RWPE1 (cell line): ENCODE measurements around the gene C5orf15.
"Not testable (repeated sequence)": the region's sequence is repeated elsewhere in the genome, so short reads cannot be mapped to it uniquely, and the experiment has no call there.

ENCODE experiments used
- CTCF ChIA-PET: fragments of 350-600 bp; sonication (Branson Sonifier 250); formaldehyde crosslinking; extraction: SDS; loops from one replicate; lab custom pipeline; 2021; lab: Yijun Ruan, JAX
- POLR2A ChIA-PET: fragments of 400-600 bp; formaldehyde crosslinking; extraction: SDS; loops from one replicate; lab custom pipeline; 2020; ENCODE audit warnings: antibody characterized with exemption; ENCODE audit not compliant: low non-redundant PET; lab: Yijun Ruan, JAX
- DNase-seq: peaks from one replicate; pipeline ENCODE4 v3.0.0; 2012; ENCODE audit warnings: low spot score
- H3K27ac ChIP-seq: fragments of 450-650 bp; 2 replicates; pipeline ENCODE4 v1.5.1; 2017
- CTCF ChIP-seq: fragments of 450-650 bp; conservative IDR thresholded peaks from 2 replicates; pipeline ENCODE4 v1.5.1; 2017; ENCODE audit warnings: low read depth, mild to moderate bottlenecking

C5orf15 gene

GRCh38 chr5:133977858-133978257, 9.4 kb upstream of the C5orf15 start:
- no peak overlapping the region for H3K27ac ChIP-seq
- no peak for TF ChIP-seq CTCF
- no peak for DNase-seq
- POLR2A ChIA-PET, result no interaction called here
- CTCF ChIA-PET, result interaction anchor here (0.7 kb wide), 1 partner anchor 614 kb away, joined by 4 read pairs; no protein-coding TSS in a partner anchor

- peak overlapping the region; percentile 19; the same call in 1 of the 2 replicates for H3K27ac ChIP-seq
- TF ChIP-seq CTCF, result no peak
- no peak for DNase-seq
- POLR2A ChIA-PET, result no interaction called here
- CTCF ChIA-PET, result interaction anchor here (0.6 kb wide), 1 partner anchor 1286 kb away, joined by 3 read pairs; no protein-coding TSS in a partner anchor
These were observed 8.8 kb upstream of the C5orf15 start for GRCh38 chr5:133977161-133977787.

GRCh38 chr5:133975546-133975945, 7.1 kb upstream of the C5orf15 start:
- CTCF ChIA-PET, result interaction anchor here (1.1 kb wide), 1 partner anchor 107 kb away, joined by 3 read pairs; no protein-coding TSS in a partner anchor
- POLR2A ChIA-PET, DNase-seq: not testable (repeated sequence)
- peak overlapping the region; percentile 11; the same call in 1 of the 2 replicates for H3K27ac ChIP-seq

GRCh38 chr5:133974142-133974541, 5.7 kb upstream of the C5orf15 start:
- no peak for DNase-seq
- H3K27ac ChIP-seq, result no peak overlapping the region
- TF ChIP-seq CTCF, result no peak
- ChIA-PET POLR2A (no interaction called here), CTCF (no interaction called here)

GRCh38 chr5:133970325-133970909, 2.0 kb upstream of the C5orf15 start:
- ChIA-PET POLR2A (interaction anchor here (0.7 kb wide), 1 partner anchor 14 kb away, joined by 4 read pairs; no protein-coding TSS in a partner anchor), CTCF (interaction anchor here (1.2 kb wide), 1 partner anchor 9 kb away, joined by 3 read pairs; no protein-coding TSS in a partner anchor)
- DNase-seq, result no peak
- TF ChIP-seq CTCF, result no peak
- peak overlapping the region; percentile 33; the same call in 1 of the 2 replicates for H3K27ac ChIP-seq

- H3K27ac ChIP-seq, result no peak overlapping the region
- no peak for DNase-seq
- CTCF ChIA-PET, result interaction anchor here (0.6 to 1.2 kb wide), 3 partner anchors 10 to 110 kb away, joined by 3 to 5 read pairs (median 3); no protein-coding TSS in a partner anchor
- no peak for TF ChIP-seq CTCF
- POLR2A ChIA-PET, result no interaction called here
These were observed 1.4 kb upstream of the C5orf15 start for GRCh38 chr5:133969654-133970324.
